T-helper 2 cell (primary cell): ENCODE data around the gene VKORC1.

Experiments used
- DNase-seq, 5 experiments: peaks; one replicate each; pipeline versions ENCODE4 v3.0.0 to v3.0.0-alpha.2; 2012 to 2022

The VKORC1 gene

DNA sequence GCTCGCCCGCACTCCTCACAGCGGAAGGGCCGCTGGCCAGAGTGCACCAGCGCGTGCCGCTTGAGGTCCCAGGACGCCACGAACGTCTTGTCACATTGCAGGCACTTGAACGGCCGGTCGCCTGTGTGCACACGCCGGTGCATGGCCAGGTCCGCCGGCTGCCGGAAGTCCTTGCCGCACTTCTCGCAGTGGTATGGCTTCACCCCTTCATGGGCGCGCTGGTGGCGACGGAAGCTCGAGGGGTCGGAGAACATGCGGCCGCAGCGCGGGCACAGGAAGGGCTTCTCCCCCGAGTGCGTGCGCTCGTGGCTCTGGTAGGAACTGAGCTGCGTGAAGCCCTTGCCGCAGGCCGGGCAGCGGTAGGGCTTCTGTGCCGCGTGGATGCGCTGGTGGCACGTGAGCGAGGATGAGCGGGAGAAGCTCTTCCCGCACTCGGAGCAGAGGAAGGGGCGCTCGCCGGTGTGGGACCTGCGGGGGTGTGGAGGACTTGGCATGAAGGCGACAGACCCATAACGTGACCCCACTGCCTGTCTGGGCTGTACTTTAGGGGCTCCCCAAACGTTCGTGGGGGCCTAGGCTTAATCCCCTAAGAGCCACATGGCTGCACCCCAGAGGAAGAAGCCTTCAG lies 32.7 kb downstream of the VKORC1 start:
- DNase-seq, result no peak

DNA sequence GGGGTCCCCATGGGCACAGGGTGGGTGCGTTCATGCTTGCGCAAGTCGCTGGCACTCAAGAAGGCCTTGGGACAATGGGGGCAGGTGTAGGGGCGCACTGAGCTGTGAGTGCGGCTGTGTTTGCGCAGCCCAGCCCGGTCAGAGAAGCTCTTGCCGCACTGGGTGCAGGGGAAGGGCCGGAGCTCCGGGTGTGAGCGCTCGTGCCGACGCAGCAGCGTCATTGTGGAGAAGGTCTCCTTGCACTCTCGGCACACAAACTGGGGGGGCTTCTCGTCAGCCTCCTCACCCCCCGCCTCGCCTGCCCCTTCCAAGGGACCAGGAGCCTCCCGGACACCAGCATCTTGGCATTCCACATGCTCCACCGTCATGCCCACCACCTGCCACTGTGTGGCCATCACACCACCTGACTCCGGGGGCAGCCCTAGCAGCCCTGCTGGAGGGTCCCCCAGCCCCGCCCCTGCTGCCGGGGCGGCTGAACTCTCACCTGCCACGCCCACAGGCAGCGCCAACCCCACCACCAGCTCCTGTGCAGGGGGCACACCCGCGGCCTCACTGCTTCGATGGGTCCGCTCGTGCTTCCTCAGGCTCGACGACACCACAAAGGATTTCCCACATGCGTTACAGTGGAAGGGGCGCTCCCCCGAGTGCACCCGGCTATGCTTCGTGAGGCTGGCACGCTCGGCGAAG lies 33.3 kb downstream of the VKORC1 start:
- no peak for DNase-seq

DNA sequence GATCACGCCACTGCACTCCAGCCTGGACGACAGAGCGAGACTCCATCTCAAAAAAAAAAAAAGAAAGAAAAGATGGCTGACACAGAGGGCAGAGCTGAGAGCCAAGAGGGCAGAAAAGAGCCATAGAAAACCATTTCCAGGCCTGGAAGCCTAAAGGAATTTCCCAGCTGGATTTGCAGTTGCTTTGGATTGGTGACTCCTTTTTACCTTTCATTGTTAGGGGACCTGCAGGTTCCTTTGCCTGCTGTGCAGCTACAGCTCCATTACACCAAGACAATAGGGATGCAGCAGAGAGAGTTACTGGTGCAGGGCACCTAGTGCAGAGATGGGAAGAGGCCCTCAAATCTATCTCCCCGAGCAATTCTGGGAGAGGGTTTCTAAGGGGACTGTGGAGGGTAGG lies 39.0 kb downstream of the VKORC1 start:
- DNase-seq, result no peak

DNA sequence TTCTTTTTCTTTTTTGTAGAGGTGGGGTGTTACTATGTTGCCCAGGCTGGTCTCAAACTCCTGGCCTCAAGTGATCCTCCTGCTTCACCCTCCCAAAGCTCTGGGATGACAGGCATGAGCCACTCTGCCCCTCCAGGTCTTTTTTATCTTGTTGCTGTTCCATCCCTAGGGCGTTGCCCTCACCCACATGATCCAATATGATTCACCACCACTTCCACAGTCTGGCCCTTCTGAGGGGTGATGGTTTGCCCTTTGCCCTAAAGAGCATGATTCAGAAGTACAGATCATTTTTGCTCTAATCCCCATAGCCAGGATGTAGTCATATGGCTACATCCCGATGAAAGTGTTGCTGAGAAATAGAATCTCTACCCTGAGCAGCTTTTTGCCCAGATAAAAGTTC lies 42.5 kb downstream of the VKORC1 start:
- no peak for DNase-seq

DNA sequence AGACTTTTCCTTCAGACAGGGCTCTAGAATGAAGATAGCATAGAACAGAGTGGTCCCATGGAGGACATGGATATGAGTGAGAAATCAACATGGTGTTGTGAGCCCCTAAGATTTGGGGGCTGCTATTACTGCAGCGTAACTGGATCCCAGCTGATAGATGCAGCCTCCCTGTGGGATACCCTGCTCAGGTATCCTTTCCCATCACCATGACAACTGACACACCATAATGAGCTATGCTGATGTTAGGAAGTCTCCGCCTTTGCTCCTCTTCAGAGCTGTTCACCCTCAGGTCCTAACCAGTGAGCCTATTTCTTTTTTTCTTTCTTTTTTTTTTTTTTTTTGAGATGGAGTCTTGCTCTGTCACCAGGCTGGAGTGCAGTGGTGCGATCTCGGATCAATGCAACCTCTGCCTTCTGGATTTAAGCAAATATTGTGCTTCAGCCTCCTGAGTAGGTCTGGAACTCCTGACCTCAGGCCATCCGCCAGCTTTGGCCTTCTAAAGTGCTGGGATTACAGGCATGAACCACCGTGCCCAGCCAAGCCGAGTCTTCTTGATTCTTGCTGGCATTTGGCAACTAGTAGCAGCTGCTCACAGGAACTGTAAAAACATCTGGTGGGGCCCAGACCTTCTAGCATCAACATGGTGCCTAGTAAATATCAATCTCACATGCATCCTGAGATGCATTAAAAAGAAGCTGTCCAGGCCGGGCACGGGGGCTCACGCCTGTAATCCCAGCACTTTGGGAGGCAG lies 44.1 kb downstream of the VKORC1 start:
- DNase-seq, result no peak

DNA sequence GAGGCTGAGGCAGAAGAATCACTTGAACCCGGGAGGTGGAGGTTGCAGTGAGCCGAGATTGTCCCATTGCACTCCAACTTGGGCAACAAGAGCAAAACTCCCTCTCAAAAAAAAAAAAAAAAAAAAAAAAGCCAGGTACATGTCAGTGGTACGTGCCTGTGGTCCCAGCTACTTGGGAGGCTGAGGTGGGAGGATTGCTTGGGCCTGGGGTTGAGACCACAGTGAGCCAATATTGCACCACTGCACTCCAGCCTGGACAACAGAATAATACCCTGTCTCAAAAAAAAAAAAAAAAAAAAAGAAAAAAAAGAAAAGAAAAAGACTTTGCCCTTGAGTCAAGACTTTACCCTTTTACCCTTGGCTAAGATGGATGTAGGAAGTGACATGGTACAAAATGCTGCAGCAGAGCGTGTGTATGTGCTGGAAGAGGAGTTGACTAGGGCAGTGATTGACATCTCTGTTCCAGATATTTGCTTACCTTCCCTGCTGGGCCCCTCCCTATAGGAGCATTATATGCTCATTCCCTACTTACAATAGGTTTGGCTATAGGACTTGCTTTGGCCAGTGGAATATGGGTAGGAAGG lies 50.6 kb downstream of the VKORC1 start:
- no peak for DNase-seq

DNA sequence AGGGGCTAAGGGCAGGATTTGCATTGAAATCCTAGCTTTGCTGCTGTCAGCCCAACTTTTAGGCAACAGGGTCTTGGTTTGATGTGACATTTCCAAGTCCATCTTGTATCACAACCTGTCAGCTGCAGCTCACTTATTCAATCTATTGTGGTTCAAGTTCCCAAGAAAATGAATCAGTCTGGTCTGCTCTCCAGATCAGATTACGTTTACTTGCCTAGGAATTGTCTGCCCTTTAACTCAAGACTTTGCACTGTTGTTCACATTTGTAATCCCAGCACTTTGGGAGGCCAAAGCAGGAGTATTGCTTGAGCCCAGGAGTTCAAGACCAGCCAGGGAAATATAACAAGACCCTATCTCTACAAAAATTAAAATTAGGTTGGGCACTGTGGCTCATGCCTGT lies 51.2 kb downstream of the VKORC1 start:
- no peak for DNase-seq

DNA sequence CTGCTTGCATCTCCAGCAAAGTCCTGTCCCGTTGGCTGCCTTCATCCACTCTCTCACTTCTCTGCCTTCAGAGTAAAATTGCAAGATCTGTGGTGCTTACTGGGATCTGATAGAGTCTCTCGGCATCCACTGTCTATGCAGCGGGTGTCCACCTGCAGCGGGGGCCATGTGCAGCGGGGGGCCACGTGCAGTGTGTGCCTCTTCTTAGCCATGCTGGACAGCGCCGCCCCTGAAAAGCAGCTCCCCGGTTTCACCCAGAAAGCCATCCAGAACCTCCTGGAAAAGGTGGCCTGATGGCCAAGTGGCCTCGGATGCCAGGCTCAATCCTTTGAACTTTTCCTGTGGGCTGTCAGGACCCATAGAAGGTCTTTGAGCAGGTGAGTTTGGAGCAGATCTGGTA lies 51.7 kb downstream of the VKORC1 start:
- no peak for DNase-seq
